GM12891 (cell line): ENCODE measurements around the gene PKP2.

Experiments
- PAX5 ChIP-seq: IDR thresholded peaks from 2 replicates; pipeline ENCODE4 v1.6.1; 2011; ENCODE audit warnings: low read length, moderate library complexity, mild to moderate bottlenecking; ENCODE audit not compliant: insufficient read depth, severe bottlenecking
- POLR2A ChIP-seq: IDR thresholded peaks from 2 replicates; pipeline ENCODE4 v1.6.1; 2011; ENCODE audit warnings: low read depth, low read length, control low read depth
- POLR2AphosphoS5 ChIP-seq: IDR thresholded peaks from 2 replicates; pipeline ENCODE4 v1.6.1; 2011; ENCODE audit warnings: low read depth, low read length, control low read depth
- SPI1 ChIP-seq: IDR thresholded peaks from 2 replicates; pipeline ENCODE4 v1.6.1; 2011; ENCODE audit warnings: low read depth, low read length, control low read depth
- TAF1 ChIP-seq: IDR thresholded peaks from 2 replicates; pipeline ENCODE4 v1.6.1; 2011; ENCODE audit warnings: low read depth, low read length, control low read depth

- TF ChIP-seq SPI1 (no peak), POLR2A (no peak), POLR2AphosphoS5 (no peak), TAF1 (no peak), PAX5 (no peak)
Measured at GRCh38 chr12:32901553-32901952, 5.0 kb upstream of the PKP2 start.
